BLaER1 (cell line): Measurements from ENCODE around the gene RFC3.
A peak's percentile ranks its signal among the peaks of the same experiment; 100 is the strongest.

Experiments used
- H3K27ac ChIP-seq: shearing (Covaris generic); formaldehyde crosslinking; 2 replicates; pipeline ENCODE4 v1.8.1; 2022
- H3K27me3 ChIP-seq: shearing (Covaris generic); formaldehyde crosslinking; 2 replicates; pipeline ENCODE4 v1.8.1; 2022
- H3K36me3 ChIP-seq: shearing (Covaris generic); formaldehyde crosslinking; 2 replicates; pipeline ENCODE4 v1.8.1; 2022
- H3K4me1 ChIP-seq: shearing (Covaris generic); formaldehyde crosslinking; 2 replicates; pipeline ENCODE4 v1.8.1; 2022
- H3K4me2 ChIP-seq: shearing (Covaris generic); formaldehyde crosslinking; 2 replicates; pipeline ENCODE4 v1.8.1; 2022
- H3K4me3 ChIP-seq: shearing (Covaris generic); formaldehyde crosslinking; 2 replicates; pipeline ENCODE4 v1.8.1; 2022
- H3K9ac ChIP-seq: shearing (Covaris generic); formaldehyde crosslinking; 2 replicates; pipeline ENCODE4 v1.8.1; 2022
- H3K9me3 ChIP-seq: shearing (Covaris generic); formaldehyde crosslinking; 2 replicates; pipeline ENCODE4 v1.8.1; 2022
- H4K20me1 ChIP-seq: shearing (Covaris generic); formaldehyde crosslinking; 2 replicates; pipeline ENCODE4 v1.8.1; 2022
- Cebpa-rat ChIP-seq: shearing (Covaris generic); IDR thresholded peaks from 2 replicates; pipeline ENCODE4 v1.8.1; 2022

The RFC3 gene

GRCh38 chr13:33787051-33787591 is 30.8 kb upstream of the RFC3 start:
- Histone ChIP-seq H3K9me3 (peaks cover 9% of the 10 kb centered on the region; the same call in 1 of the 2 replicates), H3K4me1 (peaks cover 23% of the 10 kb centered on the region), H3K27ac (peak overlapping the region; percentile 66), H4K20me1 (no peaks in the 10 kb centered on the region), H3K9ac (peak overlapping the region; percentile 74), H3K4me2 (peak overlapping the region; percentile 90), H3K36me3 (no peaks in the 10 kb centered on the region), H3K4me3 (peak overlapping the region; percentile 63), H3K27me3 (no peaks in the 10 kb centered on the region)
- TF ChIP-seq Cebpa-rat: no peak

- Histone ChIP-seq H3K27me3 (no peaks in the 10 kb centered on the region), H3K4me3 (no peak overlapping the region), H3K9me3 (peaks cover 9% of the 10 kb centered on the region; the same call in 1 of the 2 replicates), H3K4me2 (no peak overlapping the region), H3K9ac (no peak overlapping the region), H4K20me1 (no peaks in the 10 kb centered on the region), H3K36me3 (no peaks in the 10 kb centered on the region), H3K4me1 (peaks cover 23% of the 10 kb centered on the region), H3K27ac (no peak overlapping the region)
- no peak for TF ChIP-seq Cebpa-rat
Observed at GRCh38 chr13:33789066-33789606, 28.8 kb upstream of the RFC3 start.

- Histone ChIP-seq H3K4me2 (no peak overlapping the region), H4K20me1 (no peaks in the 10 kb centered on the region), H3K36me3 (no peaks in the 10 kb centered on the region), H3K4me1 (peaks cover 29% of the 10 kb centered on the region), H3K9me3 (peaks cover 6% of the 10 kb centered on the region; the same call in 1 of the 2 replicates), H3K4me3 (no peak overlapping the region), H3K27me3 (no peaks in the 10 kb centered on the region), H3K9ac (no peak overlapping the region), H3K27ac (no peak overlapping the region)
- TF ChIP-seq Cebpa-rat: no peak
Observed at GRCh38 chr13:33789739-33790138, 28.2 kb upstream of the RFC3 start.

GRCh38 chr13:33793726-33794125 is 24.2 kb upstream of the RFC3 start:
- Histone ChIP-seq H4K20me1 (no peaks in the 10 kb centered on the region), H3K4me2 (no peak overlapping the region), H3K9me3 (0 out of 2 replicates have a peak, but pooled peaks cover 5% of the 10 kb centered on the region), H3K9ac (no peak overlapping the region), H3K4me1 (peaks cover 14% of the 10 kb centered on the region), H3K27ac (no peak overlapping the region), H3K4me3 (no peak overlapping the region), H3K36me3 (no peaks in the 10 kb centered on the region), H3K27me3 (no peaks in the 10 kb centered on the region)
- no peak for TF ChIP-seq Cebpa-rat

- no peak overlapping the region for H3K9ac ChIP-seq
- peak overlapping the region; percentile 49 for H3K27ac ChIP-seq
- peak overlapping the region; percentile 55 for H3K4me2 ChIP-seq
Observed at GRCh38 chr13:33794576-33794975, 23.4 kb upstream of the RFC3 start.

GRCh38 chr13:33796095-33796494 is 21.9 kb upstream of the RFC3 start:
- no peaks in the 10 kb centered on the region for H3K27me3 ChIP-seq
- no peaks in the 10 kb centered on the region for H4K20me1 ChIP-seq
- 0 out of 2 replicates have a peak, but pooled peaks cover 5% of the 10 kb centered on the region for H3K9me3 ChIP-seq
- TF ChIP-seq Cebpa-rat: no peak
- no peak overlapping the region for H3K9ac ChIP-seq
- H3K4me1 ChIP-seq: peaks cover 14% of the 10 kb centered on the region
- no peaks in the 10 kb centered on the region for H3K36me3 ChIP-seq
- no peak overlapping the region for H3K27ac ChIP-seq
- H3K4me3 ChIP-seq: no peak overlapping the region
- H3K4me2 ChIP-seq: no peak overlapping the region

More at GRCh38 chr13:33794576-33794975, 23.4 kb upstream of the RFC3 start:
- peaks cover 14% of the 10 kb centered on the region for H3K4me1 ChIP-seq
- no peak overlapping the region for H3K4me3 ChIP-seq
- no peaks in the 10 kb centered on the region for H4K20me1 ChIP-seq
- no peaks in the 10 kb centered on the region for H3K36me3 ChIP-seq
- TF ChIP-seq Cebpa-rat: no peak
- H3K9me3 ChIP-seq: 0 out of 2 replicates have a peak, but pooled peaks cover 5% of the 10 kb centered on the region
- no peaks in the 10 kb centered on the region for H3K27me3 ChIP-seq

- Histone ChIP-seq H3K4me2 (no peak overlapping the region), H4K20me1 (no peaks in the 10 kb centered on the region), H3K4me3 (no peak overlapping the region), H3K36me3 (no peaks in the 10 kb centered on the region), H3K9ac (no peak overlapping the region), H3K27ac (no peak overlapping the region), H3K9me3 (no peaks in the 10 kb centered on the region), H3K27me3 (no peaks in the 10 kb centered on the region), H3K4me1 (peaks cover 18% of the 10 kb centered on the region)
- no peak for TF ChIP-seq Cebpa-rat
Observed at GRCh38 chr13:33797622-33798021, 20.3 kb upstream of the RFC3 start.

- H3K36me3 ChIP-seq: no peaks in the 10 kb centered on the region
- H3K27ac ChIP-seq: no peak overlapping the region
- H3K9me3 ChIP-seq: no peaks in the 10 kb centered on the region
- H3K4me2 ChIP-seq: no peak overlapping the region
- peaks cover 21% of the 10 kb centered on the region for H3K4me1 ChIP-seq
- no peaks in the 10 kb centered on the region for H3K27me3 ChIP-seq
- no peaks in the 10 kb centered on the region for H4K20me1 ChIP-seq
- no peak for TF ChIP-seq Cebpa-rat
- no peak overlapping the region for H3K4me3 ChIP-seq
- H3K9ac ChIP-seq: no peak overlapping the region
Observed at GRCh38 chr13:33798023-33798422, 19.9 kb upstream of the RFC3 start.

GRCh38 chr13:33799950-33800592 is 17.9 kb upstream of the RFC3 start:
- Histone ChIP-seq H3K9ac (no peak overlapping the region), H3K9me3 (no peaks in the 10 kb centered on the region), H3K4me1 (peaks cover 12% of the 10 kb centered on the region), H4K20me1 (no peaks in the 10 kb centered on the region), H3K4me2 (no peak overlapping the region), H3K4me3 (no peak overlapping the region), H3K36me3 (no peaks in the 10 kb centered on the region), H3K27ac (no peak overlapping the region), H3K27me3 (no peaks in the 10 kb centered on the region)
- no peak for TF ChIP-seq Cebpa-rat

- Histone ChIP-seq H3K4me2 (no peak overlapping the region), H3K4me1 (peaks cover 7% of the 10 kb centered on the region), H3K9ac (no peak overlapping the region), H3K36me3 (no peaks in the 10 kb centered on the region), H3K9me3 (no peaks in the 10 kb centered on the region), H3K4me3 (no peak overlapping the region), H3K27ac (no peak overlapping the region), H3K27me3 (no peaks in the 10 kb centered on the region), H4K20me1 (no peaks in the 10 kb centered on the region)
- TF ChIP-seq Cebpa-rat: no peak
Observed at GRCh38 chr13:33800646-33801186, 17.2 kb upstream of the RFC3 start.
